GM19397 (cell line): ENCODE results near the gene AKAP13.
"Not testable (repeated sequence)": the region's sequence is repeated elsewhere in the genome, so short reads cannot be mapped to it uniquely, and the experiment has no call there.

Experiments used
- ATAC-seq: cut with Tn5 transposase; IDR thresholded peaks from one replicate; pipeline ENCODE4 v1.9.1; 2021; ENCODE audit warnings: mild to moderate bottlenecking, moderate library complexity; ENCODE audit not compliant: unreplicated experiment

AKAP13 gene

DNA sequence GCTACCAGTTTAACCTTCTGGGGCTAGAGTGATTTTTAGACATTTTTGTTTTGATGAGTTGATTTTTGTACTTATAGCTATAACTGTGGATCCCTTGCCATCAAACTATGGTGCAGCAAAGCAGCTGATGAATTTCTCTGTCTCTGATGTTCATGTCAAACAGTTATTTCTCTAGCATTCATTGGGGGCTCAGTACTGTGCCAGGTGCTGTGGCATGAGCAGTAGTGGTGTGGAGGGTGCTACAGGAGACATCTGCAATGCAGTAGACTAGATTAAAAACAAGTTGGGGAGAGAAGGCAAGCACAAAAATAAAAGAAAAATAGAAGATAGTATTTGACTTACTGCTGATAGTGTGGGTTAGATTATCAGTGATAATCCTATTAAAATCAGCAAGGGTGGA lies 95.3 kb downstream of the AKAP13 start:
- ATAC-seq: no peak

DNA sequence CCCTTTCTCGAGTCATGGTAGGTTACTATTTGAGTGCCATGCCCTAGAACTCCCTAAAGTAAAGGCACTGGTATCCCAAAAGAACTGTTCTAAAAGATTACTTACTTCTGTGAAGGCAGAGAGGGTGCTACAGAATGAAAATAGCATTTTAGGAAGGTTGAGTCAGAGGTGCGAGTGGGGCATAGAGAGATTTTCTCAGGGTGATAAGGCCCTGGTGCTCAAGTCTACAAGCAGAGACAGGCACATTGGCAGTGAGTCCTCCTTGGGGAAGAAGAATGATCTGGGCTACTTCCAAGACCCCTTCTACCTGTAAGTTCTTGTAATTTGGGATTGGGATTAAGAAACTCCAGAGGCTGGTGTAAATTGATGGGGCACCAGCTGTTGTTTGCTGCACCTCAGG lies 96.7 kb downstream of the AKAP13 start:
- no peak for ATAC-seq

DNA sequence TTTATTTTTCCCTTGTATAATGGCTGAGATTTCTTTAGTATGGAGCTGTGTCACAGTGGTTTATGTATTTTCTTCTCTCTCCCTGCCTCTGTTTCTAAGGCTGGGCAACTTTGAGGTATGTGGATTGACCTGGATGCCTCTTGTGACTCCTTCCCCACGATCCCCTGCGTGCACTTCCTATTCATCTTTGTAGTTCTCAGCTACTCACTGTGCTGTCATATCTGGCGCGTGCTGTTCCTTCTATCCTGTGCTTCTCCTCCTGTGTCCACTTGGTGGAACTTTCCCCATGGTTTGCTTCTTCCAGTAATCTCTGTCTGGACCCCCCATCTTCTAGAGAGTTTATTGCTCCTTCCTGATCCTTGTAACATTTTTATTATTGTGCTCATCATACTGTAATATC lies 97.3 kb downstream of the AKAP13 start:
- no peak for ATAC-seq

DNA sequence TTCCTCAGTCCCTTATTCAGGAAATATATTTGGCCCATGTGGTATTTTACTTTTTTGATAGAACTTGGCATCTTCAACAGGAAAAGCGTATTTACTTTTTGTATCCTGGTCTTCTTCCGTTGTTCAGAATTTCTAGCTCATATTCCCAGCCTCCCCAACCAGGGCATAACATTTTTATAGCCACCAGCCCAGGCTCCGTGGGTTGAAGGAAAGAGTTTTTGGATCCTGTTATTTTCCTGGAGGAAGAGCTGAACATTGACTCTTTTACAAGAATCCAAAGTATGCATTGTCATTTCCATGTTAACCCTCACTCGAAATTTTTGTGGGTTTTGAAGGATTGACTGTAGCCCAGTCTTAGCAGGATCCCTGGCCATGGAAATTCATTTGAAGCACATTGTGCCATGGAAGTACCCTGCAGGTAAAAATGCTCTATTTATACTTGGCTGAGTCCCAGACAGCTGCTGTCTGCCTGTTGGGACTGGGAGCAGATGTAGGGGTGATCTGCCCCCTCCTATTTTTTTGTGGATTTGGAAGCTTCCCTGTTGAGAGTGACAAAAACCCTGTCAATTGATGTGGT lies 98.8 kb downstream of the AKAP13 start:
- ATAC-seq: no peak

DNA sequence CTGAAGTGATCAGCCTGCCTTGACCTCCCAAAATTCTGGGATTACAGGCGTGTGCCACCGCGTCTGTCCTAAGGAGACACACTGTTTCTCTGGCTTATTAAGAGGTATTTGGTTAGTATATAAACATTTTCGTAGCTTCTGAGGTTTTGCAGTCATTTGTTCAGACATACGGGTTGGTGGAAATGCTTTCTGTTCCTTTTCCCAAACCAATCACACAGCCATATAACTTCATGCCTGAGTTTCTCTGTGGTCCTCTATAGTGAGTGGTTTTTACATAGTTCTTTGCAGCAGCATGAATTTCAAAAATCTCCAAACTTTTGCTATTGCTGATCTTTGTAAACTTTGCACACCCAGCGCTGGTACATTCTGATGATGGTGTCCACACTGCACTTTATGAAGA lies 100.5 kb downstream of the AKAP13 start:
- no peak for ATAC-seq

DNA sequence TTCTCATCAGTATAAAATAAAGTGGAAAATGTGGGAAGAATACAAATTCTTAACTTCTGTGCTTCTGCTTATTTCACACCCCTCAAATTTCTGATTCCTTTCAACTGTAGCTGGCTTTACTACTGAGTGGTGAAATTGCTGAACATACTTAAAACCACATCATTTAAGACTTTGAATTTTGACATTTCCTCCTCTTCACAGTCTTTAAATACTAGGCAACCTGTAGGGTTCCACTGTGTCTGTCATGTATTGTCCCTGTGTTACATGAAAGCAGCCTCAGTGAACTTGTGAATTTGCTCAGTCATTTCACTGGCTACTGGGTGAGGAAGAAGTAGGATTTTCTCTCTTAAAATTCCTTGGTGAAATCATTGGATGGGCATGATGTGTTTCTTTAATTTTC lies 101.1 kb downstream of the AKAP13 start:
- not testable (repeated sequence) for ATAC-seq

DNA sequence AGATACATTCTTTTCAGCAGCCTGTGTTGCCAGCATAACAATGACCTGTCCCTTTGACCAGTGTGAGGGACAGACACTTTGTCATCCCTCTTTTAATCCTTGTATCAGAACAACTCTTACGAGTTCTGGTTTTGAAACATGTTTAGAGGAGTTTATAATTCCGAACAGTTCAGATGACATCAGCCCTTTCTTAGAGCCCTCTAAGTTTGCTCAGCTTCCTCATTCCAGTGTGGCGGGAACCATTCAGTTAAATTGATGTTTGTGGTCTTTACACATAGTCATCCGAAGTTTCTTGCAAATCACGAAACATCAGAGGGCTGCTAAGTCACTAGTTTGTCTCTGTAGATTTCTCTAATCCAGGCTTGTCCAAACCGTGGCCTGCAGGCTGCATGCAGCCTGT lies 102.5 kb downstream of the AKAP13 start:
- ATAC-seq: no peak

DNA sequence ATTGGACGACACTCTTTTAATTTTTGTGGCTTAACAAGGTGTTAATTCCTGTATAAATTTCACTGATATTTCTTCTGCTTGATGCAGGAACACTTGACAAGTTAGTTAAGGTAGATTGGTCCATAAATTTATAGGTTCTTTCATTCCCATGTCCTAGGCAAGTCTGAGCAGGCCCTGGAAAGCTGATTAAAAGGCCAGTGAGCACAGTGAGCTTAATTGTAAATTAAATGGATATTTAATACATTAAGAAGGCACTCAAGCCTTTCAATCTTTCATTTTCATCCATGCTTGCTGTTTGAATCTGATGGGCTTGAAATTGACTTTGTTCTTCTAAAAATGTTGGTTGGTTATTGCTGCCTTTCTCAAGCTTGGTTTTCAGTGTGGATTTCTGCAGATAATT lies 103.6 kb downstream of the AKAP13 start:
- not testable (repeated sequence) for ATAC-seq

DNA sequence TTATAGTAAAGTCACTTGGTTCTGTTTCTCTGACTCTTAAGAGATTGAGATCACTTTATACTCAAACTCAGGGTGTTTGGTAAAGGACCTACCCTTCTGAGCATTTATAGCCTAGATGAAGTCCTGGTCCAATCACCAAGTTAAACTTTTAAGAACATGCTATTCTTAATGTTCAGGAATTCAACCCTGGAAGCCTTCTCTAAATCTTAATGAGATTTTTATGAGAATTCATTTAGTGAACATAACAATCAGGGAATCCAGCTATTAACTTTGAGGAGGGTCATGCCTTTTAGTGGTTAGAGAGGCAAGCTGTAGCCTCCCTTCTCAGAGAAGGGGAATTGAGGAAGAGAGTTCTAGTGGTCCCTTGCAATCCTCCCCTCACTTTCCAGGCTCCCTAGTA lies 104.5 kb downstream of the AKAP13 start:
- not testable (repeated sequence) for ATAC-seq

DNA sequence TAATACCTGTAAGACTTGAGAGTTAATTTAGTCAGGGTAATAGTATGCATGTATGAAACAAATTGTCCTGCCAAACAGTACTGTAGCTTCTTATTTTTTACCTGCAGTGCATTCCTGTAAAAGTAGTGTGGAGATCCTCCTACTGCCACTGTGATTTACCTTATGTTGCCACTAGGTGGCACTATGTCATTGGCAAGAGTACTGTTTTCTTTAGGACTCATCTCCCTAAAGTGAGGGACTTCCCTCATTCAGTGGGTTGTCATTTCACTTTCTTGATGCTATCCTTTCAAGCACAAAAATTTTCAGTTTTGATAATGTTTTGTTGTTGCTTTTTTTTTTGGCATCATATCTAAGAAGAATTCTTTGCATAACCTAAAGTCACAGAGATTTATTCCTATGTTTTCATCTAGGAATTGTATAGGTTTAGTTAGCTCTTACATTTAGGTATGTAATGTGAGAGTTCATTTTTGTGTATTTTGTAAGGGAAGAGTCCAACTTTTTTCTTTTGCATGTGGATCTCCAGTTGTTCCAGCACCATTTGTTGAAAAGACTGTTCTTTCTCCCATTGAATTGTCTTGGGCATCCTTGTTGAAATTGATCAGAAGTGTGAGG lies 105.7 kb downstream of the AKAP13 start:
- peak; percentile 43 for ATAC-seq

DNA sequence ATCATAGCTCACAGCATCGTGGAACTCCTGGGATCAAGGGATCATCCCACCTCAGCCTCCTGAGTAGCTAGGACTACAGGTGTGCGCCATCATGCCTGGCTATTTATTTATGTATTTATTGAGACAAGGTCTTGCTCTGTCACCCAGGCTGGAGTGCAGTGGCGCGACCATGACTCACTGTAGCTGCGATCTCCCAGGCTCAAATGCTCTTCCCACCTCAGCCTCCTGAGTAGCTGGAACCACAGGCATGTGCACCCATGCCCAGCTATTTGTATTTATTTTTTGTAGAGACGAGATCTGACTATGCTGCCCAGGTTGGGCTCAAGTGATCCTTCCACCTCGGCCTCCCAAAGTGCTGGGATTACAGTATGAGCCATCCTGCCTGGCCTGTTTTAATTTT lies 107.4 kb downstream of the AKAP13 start:
- ATAC-seq: not testable (repeated sequence)

DNA sequence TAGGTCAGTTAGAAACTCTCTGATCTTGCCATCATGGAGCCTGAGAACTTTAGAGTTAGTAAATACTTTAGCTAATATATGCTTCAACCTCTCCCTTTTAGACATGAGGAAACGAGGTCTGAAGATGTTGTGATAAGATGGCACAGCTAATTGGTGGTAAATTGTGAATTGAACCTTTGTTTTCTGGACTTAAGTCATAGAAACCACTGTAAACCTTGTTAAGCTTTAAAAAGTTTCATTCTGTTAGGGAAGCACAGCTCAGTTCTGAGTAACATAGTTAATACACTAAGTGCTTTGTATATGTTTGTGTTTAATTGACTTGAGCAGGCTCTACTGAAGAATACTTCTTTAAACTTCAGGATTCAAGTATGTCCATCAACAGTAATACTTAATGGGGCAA lies 108.6 kb downstream of the AKAP13 start:
- no peak for ATAC-seq

DNA sequence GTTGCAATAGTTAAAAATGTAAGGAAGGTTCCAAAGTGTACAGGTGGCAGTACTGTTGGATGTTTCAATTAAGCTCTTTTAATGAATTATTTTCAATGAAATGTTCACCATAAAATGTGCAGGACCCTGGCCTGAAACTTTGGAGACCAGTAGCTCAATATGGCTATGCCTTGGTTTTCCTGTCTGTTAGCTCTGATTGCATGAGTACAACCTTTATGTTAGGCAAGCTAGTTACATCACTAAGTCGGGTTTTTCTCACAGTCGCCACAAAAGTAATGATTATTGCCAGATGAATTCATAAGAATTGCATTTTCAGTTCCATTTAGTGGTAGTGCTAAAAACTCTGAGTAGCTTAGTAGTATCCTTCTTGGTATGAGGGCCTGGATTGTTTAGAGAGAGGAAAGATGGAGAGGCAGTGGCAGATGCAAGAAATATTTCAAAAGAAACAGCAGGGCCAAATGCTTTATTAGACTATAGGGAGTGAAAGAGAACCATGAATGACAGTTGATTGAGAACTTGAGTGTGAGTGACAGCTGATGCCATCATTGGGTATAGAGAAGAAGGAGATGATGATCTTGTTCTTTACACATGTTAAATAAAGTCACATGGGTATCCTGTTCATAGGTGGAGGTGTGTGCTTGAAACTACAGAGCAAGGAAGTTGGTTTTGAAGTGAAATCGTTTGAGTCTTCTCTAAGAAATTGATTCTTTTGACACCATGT lies 109.5 kb downstream of the AKAP13 start:
- no peak for ATAC-seq

DNA sequence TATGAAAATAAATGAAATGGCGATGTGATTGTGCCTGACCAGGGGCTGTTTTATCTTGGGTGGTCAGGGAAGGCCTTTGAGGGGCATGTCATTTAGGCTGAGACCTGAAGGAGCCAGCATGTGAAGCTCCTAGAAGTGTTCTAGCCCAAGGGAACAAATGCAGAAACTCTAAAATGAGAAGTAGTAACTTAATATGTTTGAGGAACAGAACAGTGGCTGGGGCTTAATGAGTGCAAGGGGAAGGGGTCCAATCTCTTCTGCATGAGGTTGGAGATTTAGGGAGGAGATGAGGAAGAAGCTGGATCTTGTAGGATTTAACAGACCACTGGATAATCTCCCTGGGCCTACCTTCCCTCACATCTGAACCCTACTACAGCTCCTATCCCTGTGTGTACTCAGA lies 110.5 kb downstream of the AKAP13 start:
- no peak for ATAC-seq

DNA sequence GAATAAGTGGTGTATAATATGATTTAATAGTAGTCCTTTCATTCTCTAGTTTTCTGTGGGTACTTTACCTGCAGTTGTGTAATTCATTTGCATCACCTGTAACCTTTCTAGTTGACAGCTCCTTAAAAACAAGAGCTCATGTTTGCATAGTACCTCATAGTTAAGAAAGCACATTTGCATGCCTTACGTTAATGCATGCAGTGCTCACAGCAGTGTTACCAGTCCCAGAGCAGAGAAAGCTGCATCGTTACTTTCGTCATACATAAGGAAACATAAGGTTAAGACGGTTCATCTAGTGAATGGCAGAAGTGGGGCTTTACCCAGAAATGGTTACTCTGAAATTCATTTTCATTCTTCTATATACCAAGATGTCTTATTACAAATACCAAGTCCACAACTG lies 111.3 kb downstream of the AKAP13 start:
- ATAC-seq: no peak

DNA sequence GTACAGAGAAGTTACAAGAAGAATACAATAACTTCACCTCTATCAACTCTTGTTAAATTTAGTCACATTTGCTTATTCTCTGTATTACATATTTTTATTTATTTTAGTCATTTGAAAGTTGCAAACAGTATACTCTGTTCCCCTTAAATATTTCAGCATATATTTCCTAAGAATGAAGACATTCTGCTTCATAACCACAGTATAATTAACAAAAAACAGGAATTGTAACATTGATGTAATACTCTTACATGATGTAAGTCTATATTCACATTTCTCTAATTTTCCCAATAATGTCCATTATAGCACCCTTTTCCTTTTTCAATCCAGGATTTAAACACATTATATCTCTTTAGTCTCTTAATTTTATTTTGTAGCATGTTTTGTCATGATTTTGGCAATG lies 112.0 kb downstream of the AKAP13 start:
- ATAC-seq: no peak

DNA sequence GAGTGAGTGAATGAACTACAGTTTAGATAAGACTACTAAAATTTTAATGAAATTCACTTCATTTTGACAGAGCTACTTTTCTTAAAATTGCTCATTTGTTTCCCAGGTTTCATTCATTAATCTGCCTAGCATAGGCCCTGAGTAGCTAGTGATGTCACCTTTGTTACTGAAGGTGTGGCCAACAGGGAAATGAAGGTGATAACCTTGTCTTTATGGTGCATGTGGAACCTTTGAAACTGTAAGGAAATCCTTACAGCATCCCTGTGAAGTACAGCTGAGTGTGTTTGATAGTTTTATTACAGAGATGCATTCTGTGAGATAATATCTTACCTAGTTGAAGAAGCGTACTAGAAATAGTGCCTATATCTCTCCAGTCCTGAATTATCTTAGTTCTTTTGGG lies 112.9 kb downstream of the AKAP13 start:
- ATAC-seq: no peak

DNA sequence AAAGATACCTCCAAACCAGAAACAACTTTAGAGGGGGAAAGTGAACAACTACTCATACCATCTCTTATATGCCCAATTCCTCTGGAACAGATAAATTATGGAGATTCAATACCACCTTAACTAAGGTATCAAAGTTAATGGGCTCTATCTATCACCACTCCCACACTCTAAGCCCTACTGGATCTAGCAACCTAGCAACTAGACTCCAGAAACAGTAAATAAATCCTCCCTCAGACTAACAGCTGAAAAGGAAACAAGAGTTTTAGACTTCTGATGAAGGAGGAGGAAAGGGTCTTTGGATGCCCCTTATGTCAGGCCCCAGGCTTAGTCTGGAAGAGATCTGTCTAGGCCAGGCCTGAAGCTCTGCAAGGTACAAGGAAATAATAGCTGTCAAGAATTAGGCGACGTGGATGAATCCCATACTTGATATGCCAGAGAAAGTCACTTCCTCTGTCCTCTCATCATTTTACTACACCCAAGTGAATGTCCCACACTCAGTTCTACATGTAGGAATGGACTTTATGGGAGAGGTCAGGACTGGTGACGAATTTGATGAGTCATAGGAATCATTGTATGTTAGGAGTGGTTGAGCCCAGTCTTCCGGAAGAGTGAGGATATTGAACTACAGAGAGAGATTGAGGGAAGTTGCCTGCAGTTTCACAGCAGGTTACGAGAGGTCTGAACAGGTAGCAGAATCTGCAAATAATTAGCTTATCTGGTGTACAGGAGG lies 113.8 kb downstream of the AKAP13 start:
- no peak for ATAC-seq

DNA sequence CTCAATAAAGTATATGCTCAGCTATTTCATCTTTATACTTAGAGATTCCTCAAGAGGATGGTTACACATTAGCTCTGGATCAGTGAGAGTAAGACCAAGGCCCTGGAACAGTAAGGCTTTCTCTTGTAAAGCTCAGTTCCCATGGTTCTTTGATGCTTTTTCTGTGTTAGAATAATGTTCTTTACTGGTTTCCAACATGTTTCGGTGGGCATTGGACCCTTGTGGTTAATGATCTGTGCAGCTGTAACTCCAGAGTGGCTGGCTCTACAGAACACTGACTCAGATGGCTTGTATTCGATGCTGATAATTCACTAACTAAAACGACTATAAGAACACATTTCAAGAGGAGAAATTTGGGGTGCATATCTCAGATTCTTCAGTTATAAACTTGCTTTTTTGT lies 114.7 kb downstream of the AKAP13 start:
- no peak for ATAC-seq

DNA sequence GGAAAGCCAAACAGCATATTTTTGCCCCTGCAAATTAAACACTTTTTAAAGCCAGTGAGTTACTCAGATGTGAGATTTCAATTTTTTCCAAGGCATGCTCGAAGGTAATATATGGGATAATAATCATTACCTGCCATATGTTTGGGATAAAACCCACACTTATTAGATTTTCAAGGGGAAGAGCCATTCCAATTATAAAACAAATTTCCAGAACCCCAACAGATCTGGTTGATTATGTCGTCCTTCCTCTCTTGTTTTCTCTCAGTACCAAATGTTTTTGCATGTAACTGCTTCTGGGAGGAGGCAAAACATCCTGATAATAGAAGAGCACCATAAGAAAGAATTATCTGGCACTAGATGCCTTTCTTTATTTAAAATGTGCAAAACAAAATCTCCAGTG lies 115.1 kb downstream of the AKAP13 start:
- no peak for ATAC-seq

DNA sequence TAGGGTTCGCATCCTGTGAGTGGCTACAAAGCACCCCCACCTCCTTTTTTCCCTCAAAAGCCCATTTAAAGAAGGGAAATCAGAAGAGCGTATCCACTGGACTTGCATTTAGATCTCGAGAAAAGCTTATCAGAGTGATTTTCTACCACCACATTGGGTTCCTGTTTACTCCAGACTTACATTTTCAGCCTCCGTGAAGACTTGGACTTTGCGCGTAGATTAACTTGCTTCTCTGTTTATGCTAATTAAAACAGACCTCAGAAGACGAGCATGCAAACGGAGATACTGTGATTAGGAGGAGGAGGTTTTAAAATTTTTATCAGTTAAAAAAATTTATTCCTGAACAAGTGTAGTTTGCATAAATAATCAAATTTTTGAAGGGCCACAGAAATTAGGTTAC lies 115.7 kb downstream of the AKAP13 start:
- ATAC-seq: no peak
